Astrocyte (in vitro differentiated cells and primary cell): ENCODE measurements around the gene PPP2R2C.

Experiments used
- CTCF ChIP-seq: IDR thresholded peaks from 2 replicates; pipeline ENCODE4 v1.5.1; 2011; ENCODE audit warnings: low read depth, mild to moderate bottlenecking, inconsistent platforms, low read length, moderate library complexity; ENCODE audit not compliant: insufficient read depth
- EZH2 ChIP-seq: IDR thresholded peaks from 2 replicates; pipeline ENCODE4 v1.6.1; 2012; ENCODE audit warnings: mild to moderate bottlenecking, low read length, inconsistent platforms; ENCODE audit not compliant: insufficient read depth

- TF ChIP-seq EZH2: no peak
- TF ChIP-seq CTCF: no peak
Observed at GRCh38 chr4:6392407-6392806, 80.0 kb downstream of the PPP2R2C start.
